SH-SY5Y (cell line): ENCODE data around the gene CD276.

Experiments used
- GATA2 ChIP-seq: IDR thresholded peaks from 2 replicates; pipeline ENCODE4 v1.6.1; 2011; ENCODE audit warnings: mild to moderate bottlenecking, low read depth, low read length
- GATA3 ChIP-seq: IDR thresholded peaks from 2 replicates; pipeline ENCODE4 v1.6.1; 2011; ENCODE audit warnings: low read depth, mild to moderate bottlenecking, low read length, moderate library complexity

DNA sequence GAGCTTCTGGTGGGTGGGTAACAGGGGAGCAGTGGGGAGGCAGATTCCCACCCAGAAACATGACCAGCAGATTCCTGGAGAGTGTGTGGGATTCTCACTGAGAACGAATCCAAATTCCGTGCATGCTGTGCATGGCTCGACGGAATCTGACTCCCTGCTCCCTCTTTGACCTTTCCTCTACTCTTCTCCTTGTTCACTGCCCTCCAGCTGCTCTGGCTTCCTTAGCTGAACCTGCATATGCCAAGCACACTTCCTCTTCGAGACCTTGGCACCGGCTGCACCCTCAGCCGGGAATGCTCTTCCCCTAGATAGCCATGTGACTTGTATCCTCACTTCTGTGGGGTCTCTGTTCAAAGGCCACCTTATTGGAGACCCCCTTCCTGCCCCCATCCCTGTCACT is 62.7 kb downstream of the CD276 start:
- TF ChIP-seq GATA2, result no peak
- TF ChIP-seq GATA3, result no peak
